Smooth muscle cell of the umbilical artery (primary cell): ENCODE data around the gene BIRC6. TPM values are rescaled to one million over a fixed set of nuclear protein-coding genes. Genes with fewer than 3 reads are reported as not detected.

Experiments used
- total RNA-seq: library from RNA; depleted of rRNA; stranded (reverse); fragments of >200 nt; gene quantifications from 2 replicates; pipeline ENCODE4 v1.2.3, GENCODE V29; 2014

Gene BIRC6
- 156 and 253 TPM in 2 replicates for total RNA-seq

GRCh38 chr2:32356681-32357317, at the start of gene BIRC6:
Gene BIRC6, plus strand, starts transcription at chr2:32357023. Its CDS starts 139 bp downstream, at chr2:32357162.

GRCh38 chr2:32627814-32628579, 271.2 kb downstream of the BIRC6 start, which contains the start of gene TTC27:
Gene TTC27, plus strand, starts transcription at chr2:32628050. Its CDS starts 243 bp downstream, at chr2:32628293.

Other genes starting within 250 kb of the BIRC6 start
- gene SLC30A6, start 191.2 kb upstream of the BIRC6 start, total RNA-seq = 33.4 and 37.1 TPM in 2 replicates
- not detected in 2 replicates for gene NLRC4, start 92.1 kb upstream of the BIRC6 start, total RNA-seq
- gene YIPF4, start 79.1 kb upstream of the BIRC6 start, total RNA-seq = 36.2 and 38.0 TPM in 2 replicates